ENCODE measurements around the gene NPAS4.

GRCh38 chr11:66473608-66474515 lies 53.0 kb downstream of the NPAS4 start:
- TF ChIP-seq, protein P1, sequence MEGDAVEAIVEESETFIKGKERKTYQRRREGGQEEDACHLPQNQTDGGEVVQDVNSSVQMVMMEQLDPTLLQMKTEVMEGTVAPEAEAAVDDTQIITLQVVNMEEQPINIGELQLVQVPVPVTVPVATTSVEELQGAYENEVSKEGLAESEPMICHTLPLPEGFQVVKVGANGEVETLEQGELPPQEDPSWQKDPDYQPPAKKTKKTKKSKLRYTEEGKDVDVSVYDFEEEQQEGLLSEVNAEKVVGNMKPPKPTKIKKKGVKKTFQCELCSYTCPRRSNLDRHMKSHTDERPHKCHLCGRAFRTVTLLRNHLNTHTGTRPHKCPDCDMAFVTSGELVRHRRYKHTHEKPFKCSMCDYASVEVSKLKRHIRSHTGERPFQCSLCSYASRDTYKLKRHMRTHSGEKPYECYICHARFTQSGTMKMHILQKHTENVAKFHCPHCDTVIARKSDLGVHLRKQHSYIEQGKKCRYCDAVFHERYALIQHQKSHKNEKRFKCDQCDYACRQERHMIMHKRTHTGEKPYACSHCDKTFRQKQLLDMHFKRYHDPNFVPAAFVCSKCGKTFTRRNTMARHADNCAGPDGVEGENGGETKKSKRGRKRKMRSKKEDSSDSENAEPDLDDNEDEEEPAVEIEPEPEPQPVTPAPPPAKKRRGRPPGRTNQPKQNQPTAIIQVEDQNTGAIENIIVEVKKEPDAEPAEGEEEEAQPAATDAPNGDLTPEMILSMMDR (conservative IDR thresholded peaks at IDR 0.05; ENCODE audit: low read length), result no peak
- TF ChIP-seq EZH2phosphoT487 (IDR thresholded peaks at IDR 0.05; ENCODE audit: borderline replicate concordance), result no peak
